Hypothalamus (tissue), 51 donors: Measurements from ENCODE around the gene AKR7A2.
A peak's percentile ranks its signal among the peaks of the same experiment; 100 is the strongest.

ENCODE experiments used
- DNase-seq, 51 donors: peaks; one replicate each; lab custom pipeline; 2025; lab: John Stamatoyannopoulos, UW

Gene AKR7A2

DNA sequence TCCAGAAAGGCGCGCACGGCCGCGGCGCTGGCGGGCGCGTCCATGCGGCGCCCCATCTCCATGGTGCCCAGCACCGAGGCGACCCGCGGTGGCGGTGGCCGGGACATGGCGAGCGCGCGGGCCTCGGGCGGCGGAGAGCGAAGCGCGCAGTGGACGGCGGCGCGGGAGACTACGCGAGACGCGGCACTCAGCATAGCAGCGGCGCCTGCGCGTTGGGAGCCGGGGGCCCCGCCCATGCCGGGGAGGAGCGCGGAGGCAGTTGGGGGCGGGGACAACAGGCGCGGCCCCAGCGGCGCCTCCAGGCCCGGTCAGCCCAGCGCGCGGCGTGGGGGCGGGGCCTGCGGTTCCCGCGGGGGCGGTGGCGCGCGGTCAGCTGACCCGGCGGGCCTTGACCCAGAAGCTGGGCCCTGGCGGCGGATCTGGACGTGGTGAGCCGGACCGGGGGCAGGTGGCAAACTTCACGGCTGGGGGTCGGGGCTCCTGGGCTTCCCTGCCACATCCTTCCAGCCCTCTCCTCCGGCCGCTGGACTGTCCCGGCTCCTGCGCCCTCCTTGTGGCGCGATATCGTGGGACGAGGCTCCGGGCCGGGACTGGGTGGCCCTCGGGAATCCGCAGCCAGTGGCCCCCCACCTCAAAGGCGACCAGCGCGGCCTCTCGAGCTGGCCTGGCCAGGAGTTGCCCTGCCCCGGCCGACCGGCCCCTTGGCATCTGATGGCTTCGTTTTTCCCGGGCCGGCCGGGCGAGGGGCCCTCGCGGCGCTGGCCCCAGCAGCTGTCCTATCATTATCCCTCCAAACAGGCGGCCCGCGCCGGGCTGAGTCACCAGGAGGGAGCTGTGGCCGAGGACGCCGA is at the start of gene AKR7A2, which contains the start of gene SLC66A1:
AKR7A2 (minus strand) TSS at position 214 of the 851 bp plus-strand sequence; CDS start at position 194, 20 bp downstream.
SLC66A1 (plus strand) TSS at position 396 of the 851 bp plus-strand sequence. CDS start 5,352 bp downstream, outside the sequence.
- DNase-seq: peak in 50 of 51 donors; percentile 62 to 98 (median 89)

GRCh38 chr1:19360843-19361610 is 49.1 kb upstream of the AKR7A2 start:
- no peak for DNase-seq

- DNase-seq: no peak
Observed at GRCh38 chr1:19360432-19360831, 48.5 kb upstream of the AKR7A2 start.

GRCh38 chr1:19360016-19360415 is 48.1 kb upstream of the AKR7A2 start:
- DNase-seq: no peak

- no peak for DNase-seq
Observed at GRCh38 chr1:19359357-19359756, 47.4 kb upstream of the AKR7A2 start.

GRCh38 chr1:19358710-19359109 is 46.8 kb upstream of the AKR7A2 start:
- no peak for DNase-seq

- no peak for DNase-seq
Observed at GRCh38 chr1:19357299-19357986, 45.5 kb upstream of the AKR7A2 start.

- no peak for DNase-seq
Observed at GRCh38 chr1:19356266-19356665, 44.3 kb upstream of the AKR7A2 start.

- DNase-seq: no peak
Observed at GRCh38 chr1:19354531-19354981, 42.6 kb upstream of the AKR7A2 start.

DNA sequence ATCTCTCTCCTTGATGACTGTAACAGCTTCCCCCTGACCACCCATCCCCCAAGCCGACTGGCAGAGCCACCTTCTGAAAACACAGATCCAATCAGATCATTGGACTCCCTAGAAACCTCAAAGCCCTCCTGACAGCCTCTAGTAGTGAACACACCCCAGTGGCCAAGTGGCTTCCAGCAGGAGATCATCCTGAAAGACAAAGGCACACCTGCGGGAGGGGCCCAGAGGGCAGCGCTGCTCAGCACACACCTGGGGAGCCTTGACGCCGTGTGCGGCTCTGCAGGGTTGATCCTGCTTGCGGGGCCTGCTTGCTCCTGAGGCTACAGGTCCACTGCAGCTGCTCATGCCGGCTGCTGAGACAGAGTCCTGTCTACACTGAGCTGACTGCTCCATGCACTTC is 41.7 kb upstream of the AKR7A2 start:
- DNase-seq: no peak

- DNase-seq: no peak
Observed at GRCh38 chr1:19352839-19353238, 40.9 kb upstream of the AKR7A2 start.

GRCh38 chr1:19351873-19352272 is 39.9 kb upstream of the AKR7A2 start:
- no peak for DNase-seq

DNA sequence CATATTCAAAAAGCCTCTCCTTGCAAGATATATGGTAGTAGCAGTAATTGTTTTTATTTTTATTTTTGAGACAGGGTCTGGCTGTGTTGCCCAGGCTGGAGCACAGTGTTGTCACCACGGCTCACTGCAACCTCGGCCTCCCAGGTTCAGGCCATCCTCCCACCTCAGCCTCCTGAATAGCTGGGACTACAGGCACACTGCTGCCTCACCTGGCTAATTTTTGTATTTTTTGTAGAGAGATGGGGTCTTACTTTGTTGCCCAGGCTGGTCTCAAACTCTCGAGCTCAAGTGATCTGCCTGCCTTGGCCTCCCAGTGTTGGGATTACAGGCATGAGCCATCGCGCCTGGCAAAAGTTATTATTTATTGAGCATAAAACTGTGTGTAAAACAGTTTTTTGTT is 38.6 kb upstream of the AKR7A2 start:
- DNase-seq: no peak

DNA sequence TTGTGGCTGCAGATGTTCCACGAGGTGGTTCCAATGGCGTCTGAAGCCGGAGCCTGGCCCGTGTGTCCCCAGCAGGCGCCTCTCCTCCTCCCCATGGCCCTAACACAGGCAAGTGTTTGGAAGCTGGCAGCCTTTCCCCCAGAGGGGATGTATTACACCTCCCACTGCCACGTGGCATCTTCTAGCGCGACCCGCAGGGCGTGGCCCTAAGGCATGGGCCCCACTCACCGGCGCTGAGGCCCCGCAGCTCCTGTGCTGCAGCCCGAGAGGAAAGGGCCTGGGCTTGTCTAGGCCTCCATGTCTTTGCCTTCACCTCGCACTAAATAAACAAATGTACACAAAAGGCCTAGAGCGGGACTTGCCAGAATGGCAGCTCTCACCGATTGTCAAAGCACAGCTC is 38.1 kb upstream of the AKR7A2 start:
- no peak for DNase-seq

DNA sequence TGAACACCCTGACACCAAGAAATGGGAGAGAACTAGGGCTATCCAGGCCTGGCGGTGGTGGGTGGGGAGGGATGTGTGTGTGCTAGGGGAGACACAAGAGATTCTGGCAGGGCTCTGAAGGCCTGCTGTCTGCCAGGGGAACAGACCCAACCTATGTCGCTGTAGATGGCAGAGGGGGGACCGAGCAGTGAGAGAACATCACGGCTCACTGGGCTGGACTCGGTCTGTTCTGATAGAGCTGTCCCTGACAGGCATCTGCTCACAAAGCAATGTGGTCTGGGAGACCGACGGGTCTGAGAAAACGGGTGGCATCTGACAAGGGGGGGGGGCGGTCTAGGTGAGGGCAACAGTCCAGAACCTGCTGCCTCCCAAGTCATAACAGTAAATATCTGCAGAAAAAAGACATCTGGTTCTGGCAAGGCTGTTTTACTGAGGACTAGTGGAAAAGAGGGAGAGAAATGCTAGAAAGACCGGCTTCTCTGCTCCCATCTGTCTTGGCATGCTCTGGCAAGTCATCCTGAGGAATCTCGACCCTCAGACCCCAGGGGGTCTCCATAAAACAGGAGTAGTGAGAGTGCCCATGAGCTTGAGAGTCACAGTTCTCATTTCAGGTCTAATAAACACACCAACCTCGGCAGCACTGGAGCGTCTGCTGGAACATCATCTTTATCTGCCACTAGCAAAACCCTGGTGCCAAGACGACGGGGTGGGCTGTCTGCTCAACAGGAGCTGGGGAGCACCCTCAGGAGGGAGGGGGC is 36.7 kb upstream of the AKR7A2 start:
- DNase-seq: no peak

DNA sequence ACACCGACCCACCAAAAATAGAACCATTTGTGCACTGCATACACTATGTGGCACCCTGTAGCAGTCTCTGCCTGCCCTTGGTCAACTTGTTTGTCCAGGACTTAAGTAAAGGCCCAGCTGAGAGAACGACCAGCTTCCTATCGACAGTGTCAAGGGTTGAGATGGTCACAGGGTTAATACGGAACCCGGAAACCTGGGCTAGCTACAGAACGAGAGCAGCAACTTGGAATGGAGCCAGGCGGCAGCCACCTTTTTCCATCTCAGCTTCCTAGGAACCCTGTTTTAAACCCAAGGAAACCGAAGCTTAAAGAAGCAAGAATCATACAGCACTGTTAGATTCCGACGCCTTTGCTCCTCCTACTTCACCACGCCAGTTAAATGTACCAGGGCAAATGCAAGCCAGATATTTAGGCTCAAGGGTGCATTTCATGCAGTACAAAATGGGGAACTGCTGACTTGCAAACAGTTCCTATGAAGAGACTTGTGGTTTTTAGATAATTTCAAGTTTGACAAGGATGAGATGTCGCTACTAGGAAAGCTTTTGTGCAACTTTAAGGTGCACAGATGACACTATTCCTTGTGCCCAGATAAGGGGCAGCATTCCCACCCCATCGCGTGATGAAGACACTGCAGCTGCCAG is 35.7 kb upstream of the AKR7A2 start:
- DNase-seq: no peak

DNA sequence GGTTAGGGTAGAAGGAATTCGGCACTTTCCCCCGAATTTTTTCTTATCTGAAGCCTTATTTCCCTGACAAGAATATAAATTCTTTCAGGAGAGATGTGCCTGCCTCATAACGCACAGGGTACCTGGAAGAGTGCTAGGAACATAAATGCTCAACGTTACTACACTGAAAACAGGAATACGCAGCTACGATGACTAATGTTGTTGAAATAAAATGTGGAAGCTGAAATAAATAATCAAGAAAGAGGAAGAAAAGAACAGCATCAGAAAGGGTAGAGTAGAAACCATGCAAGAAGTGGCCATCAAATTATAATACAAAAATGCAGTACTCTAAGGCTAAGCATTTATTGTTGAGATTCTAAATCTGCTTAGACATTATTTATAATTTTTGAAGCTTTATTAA is 34.1 kb upstream of the AKR7A2 start:
- DNase-seq: no peak

DNA sequence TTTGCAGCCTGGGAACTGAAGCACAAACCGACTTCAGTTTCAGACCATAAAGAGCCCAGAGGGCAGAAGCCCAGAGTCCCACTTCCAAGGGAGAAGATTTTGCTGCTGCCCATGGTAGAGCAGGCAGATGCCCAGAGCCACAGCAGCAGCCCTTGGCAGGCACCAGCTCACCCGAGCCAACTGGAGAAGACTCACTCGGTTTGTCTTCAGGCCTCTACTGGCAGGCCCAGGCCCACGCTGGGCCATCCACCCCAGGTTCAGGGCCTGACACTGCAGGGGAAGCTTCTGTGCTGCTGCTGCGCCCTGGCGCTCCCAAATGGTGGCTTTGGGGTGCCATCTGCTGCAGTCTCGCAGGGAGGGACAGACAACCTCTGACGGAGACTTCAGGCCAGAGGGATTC is 33.4 kb upstream of the AKR7A2 start:
- peak in 14 of 51 donors; percentile 5 to 51 (median 23) for DNase-seq

DNA sequence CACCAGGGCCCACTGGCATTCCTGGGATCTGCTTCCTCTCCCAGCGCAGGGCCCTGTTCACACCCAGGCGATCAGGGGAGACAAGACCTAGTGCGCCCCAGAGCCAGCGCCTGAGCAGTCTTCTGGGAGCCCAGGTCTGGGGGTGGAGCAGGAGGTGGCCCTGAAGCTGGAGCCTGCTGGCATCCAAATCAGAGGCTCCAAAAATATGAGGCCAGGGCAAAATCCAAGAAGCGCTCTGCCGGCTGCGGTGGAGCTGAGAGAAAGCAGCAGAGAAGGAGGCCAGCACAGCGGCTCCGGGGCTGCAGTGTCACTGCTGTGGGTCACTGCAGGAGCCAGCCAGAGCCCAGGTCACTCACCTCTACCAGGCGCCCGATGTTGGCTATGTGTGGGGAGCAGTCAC is 32.9 kb upstream of the AKR7A2 start:
- DNase-seq: no peak

- DNase-seq: peak in 37 of 51 donors; percentile 5 to 72 (median 28)
Observed at GRCh38 chr1:19344372-19344810, 32.4 kb upstream of the AKR7A2 start.
